WTC11 (cell line): Measurements from ENCODE around the gene TTYH1.

Experiments
- JUN ChIP-seq: sonication (generic); formaldehyde crosslinking; IDR thresholded peaks from 2 replicates; pipeline ENCODE4 v1.8.0; 2023; ENCODE audit warnings: mild to moderate bottlenecking, missing genetic modification reagents
- TF ChIP-seq, protein P1 (sequence below): fragments of 200-600 bp; IDR thresholded peaks from 2 replicates; pipeline ENCODE4 v1.8.0; 2022; ENCODE audit warnings: antibody characterized with exemption
- TF ChIP-seq, protein P2 (sequence below): sonication (generic); formaldehyde crosslinking; IDR thresholded peaks from 2 replicates; pipeline ENCODE4 v1.8.0; 2022; ENCODE audit warnings: missing genetic modification reagents
- TF ChIP-seq, protein P3 (sequence below): sonication (generic); formaldehyde crosslinking; IDR thresholded peaks from 2 replicates; pipeline ENCODE4 v1.8.0; 2022; ENCODE audit warnings: mild to moderate bottlenecking, missing genetic modification reagents
- TF ChIP-seq, protein P4 (sequence below): fragments of 250-450 bp; sonication (Bioruptor Pico); IDR thresholded peaks from 2 replicates; pipeline ENCODE4 v2.1.2; 2022; ENCODE audit warnings: mild to moderate bottlenecking, moderate library complexity

DNA sequence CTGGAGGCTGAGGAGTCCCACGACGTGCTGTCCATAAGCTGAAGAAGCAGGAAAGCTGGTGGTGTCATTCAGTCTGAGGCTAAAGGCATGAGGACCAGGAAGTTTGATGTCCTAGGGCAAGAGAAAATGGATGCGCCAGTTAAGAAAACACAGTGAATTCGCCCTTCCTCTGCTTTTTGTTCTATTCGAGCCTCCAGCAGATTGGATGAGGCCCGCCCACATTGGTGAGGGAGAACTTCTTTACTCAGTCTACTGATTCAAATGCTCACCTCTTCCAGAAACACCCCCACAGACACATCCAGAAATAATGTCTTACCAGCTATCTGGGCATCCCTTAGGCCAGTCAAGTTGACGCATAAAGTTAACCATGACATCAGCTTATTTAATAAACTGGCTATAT is 7.5 kb upstream of the TTYH1 start:
- TF ChIP-seq, protein P1, sequence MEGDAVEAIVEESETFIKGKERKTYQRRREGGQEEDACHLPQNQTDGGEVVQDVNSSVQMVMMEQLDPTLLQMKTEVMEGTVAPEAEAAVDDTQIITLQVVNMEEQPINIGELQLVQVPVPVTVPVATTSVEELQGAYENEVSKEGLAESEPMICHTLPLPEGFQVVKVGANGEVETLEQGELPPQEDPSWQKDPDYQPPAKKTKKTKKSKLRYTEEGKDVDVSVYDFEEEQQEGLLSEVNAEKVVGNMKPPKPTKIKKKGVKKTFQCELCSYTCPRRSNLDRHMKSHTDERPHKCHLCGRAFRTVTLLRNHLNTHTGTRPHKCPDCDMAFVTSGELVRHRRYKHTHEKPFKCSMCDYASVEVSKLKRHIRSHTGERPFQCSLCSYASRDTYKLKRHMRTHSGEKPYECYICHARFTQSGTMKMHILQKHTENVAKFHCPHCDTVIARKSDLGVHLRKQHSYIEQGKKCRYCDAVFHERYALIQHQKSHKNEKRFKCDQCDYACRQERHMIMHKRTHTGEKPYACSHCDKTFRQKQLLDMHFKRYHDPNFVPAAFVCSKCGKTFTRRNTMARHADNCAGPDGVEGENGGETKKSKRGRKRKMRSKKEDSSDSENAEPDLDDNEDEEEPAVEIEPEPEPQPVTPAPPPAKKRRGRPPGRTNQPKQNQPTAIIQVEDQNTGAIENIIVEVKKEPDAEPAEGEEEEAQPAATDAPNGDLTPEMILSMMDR: no peak
- no peak for TF ChIP-seq JUN (CRISPR knock-in tag)
- TF ChIP-seq, protein P2, sequence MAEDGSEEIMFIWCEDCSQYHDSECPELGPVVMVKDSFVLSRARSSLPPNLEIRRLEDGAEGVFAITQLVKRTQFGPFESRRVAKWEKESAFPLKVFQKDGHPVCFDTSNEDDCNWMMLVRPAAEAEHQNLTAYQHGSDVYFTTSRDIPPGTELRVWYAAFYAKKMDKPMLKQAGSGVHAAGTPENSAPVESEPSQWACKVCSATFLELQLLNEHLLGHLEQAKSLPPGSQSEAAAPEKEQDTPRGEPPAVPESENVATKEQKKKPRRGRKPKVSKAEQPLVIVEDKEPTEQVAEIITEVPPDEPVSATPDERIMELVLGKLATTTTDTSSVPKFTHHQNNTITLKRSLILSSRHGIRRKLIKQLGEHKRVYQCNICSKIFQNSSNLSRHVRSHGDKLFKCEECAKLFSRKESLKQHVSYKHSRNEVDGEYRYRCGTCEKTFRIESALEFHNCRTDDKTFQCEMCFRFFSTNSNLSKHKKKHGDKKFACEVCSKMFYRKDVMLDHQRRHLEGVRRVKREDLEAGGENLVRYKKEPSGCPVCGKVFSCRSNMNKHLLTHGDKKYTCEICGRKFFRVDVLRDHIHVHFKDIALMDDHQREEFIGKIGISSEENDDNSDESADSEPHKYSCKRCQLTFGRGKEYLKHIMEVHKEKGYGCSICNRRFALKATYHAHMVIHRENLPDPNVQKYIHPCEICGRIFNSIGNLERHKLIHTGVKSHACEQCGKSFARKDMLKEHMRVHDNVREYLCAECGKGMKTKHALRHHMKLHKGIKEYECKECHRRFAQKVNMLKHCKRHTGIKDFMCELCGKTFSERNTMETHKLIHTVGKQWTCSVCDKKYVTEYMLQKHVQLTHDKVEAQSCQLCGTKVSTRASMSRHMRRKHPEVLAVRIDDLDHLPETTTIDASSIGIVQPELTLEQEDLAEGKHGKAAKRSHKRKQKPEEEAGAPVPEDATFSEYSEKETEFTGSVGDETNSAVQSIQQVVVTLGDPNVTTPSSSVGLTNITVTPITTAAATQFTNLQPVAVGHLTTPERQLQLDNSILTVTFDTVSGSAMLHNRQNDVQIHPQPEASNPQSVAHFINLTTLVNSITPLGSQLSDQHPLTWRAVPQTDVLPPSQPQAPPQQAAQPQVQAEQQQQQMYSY (CRISPR knock-in tag): no peak
- TF ChIP-seq, protein P3, sequence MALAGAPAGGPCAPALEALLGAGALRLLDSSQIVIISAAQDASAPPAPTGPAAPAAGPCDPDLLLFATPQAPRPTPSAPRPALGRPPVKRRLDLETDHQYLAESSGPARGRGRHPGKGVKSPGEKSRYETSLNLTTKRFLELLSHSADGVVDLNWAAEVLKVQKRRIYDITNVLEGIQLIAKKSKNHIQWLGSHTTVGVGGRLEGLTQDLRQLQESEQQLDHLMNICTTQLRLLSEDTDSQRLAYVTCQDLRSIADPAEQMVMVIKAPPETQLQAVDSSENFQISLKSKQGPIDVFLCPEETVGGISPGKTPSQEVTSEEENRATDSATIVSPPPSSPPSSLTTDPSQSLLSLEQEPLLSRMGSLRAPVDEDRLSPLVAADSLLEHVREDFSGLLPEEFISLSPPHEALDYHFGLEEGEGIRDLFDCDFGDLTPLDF (CRISPR knock-in tag): no peak
- TF ChIP-seq, protein P4, sequence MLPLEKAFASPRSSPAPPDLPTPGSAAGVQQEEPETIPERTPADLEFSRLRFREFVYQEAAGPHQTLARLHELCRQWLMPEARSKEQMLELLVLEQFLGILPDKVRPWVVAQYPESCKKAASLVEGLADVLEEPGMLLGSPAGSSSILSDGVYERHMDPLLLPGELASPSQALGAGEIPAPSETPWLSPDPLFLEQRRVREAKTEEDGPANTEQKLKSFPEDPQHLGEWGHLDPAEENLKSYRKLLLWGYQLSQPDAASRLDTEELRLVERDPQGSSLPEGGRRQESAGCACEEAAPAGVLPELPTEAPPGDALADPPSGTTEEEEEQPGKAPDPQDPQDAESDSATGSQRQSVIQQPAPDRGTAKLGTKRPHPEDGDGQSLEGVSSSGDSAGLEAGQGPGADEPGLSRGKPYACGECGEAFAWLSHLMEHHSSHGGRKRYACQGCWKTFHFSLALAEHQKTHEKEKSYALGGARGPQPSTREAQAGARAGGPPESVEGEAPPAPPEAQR: no peak
